Ovary (tissue), 9 donors: ENCODE data around the gene SEMA3E. TPM values are rescaled to one million over a fixed set of nuclear protein-coding genes. Genes with fewer than 3 reads are reported as not detected.

Source experiments
- DNase-seq, 5 donors: peaks; one replicate each; pipeline ENCODE4 v3.0.0-alpha.2; 2019 to 2020
- H3K27ac ChIP-seq, 2 donors: fragments of 200-600 bp; one replicate each; pipeline versions ENCODE4 v1.5.1 to v1.8.0; 2019 to 2022
- H3K27me3 ChIP-seq: fragments of 200-600 bp; one replicate; pipeline ENCODE4 v1.8.0; 2022
- H3K36me3 ChIP-seq: fragments of 200-600 bp; sonication (generic); one replicate; pipeline ENCODE4 v1.5.1; 2019
- H3K4me1 ChIP-seq: one replicate; pipeline ENCODE4 v1.8.1; 2013; ENCODE audit warnings: mild to moderate bottlenecking, moderate library complexity; ENCODE audit not compliant: insufficient read depth
- H3K4me3 ChIP-seq: fragments of 200-600 bp; sonication (generic); one replicate; pipeline ENCODE4 v1.5.1; 2017
- H3K9me3 ChIP-seq, 2 donors: fragments of 200-600 bp in 1 of 2; sonication (generic) in 1 of 2; one replicate each; pipeline versions ENCODE4 v1.5.1 to v1.8.1; 2013 to 2019; ENCODE audit warnings: mild to moderate bottlenecking in 1 of 2, moderate library complexity in 1 of 2
- CTCF ChIP-seq, 3 donors: fragments of 450-650 bp in 2 of 3; fragments of 200-600 bp in 1 of 3; IDR thresholded peaks; one replicate each; pipeline versions ENCODE4 v1.5.1 to v1.8.0; 2016 to 2022; ENCODE audit warnings: antibody characterized with exemption in 3 of 3, mild to moderate bottlenecking in 1 of 3
- EP300 ChIP-seq: sonication (generic); formaldehyde crosslinking; IDR thresholded peaks from one replicate; pipeline ENCODE4 v1.6.1; 2017; ENCODE audit warnings: antibody characterized with exemption
- POLR2A ChIP-seq: fragments of 450-650 bp; IDR thresholded peaks from one replicate; pipeline ENCODE4 v1.6.1; 2017; ENCODE audit warnings: antibody characterized with exemption, mild to moderate bottlenecking, moderate library complexity
- WGBS, 3 donors: extraction: QIAGEN DNeasy Blood & Tissue Kit in 1 of 3; methylation state at CpG; one replicate each; pipeline versions ENCODE4 v1.1.5 to v1.1.7; 2013 to 2017; 5-methylcytosine and 5-hydroxymethylcytosine counted together
- intact Hi-C, 4 donors: fragments of 100-400 bp; cut with DNase I; formaldehyde crosslinking; loops; one replicate each; pipeline versions ENCODE4 v1.11.0 to v1.15.1; 2022 to 2023
- polyA plus RNA-seq, 2 donors: library from polyadenylated mRNA; stranded (reverse); fragments of 200-250 nt in 1 of 2; fragments of 350-450 nt in 1 of 2; fragmentation: Illumina TruSeq in 1 of 2; extraction: RNeasy Lipid Tissue Mini Kit (QIAGEN cat#74804) in 1 of 2; gene quantifications; one replicate each; pipeline ENCODE4 v1.2.3, GENCODE V29; 2013 to 2014
- total RNA-seq, 7 donors: library from RNA; depleted of rRNA in 2 of 7; stranded (reverse); fragments of >200 nt in 2 of 7; fragmentation: NEBNext Ultra II Directional in 3 of 7; extraction: Animal tissue kit (Norgen Biotek cat#: 25700) in 3 of 7; gene quantifications; one replicate each; pipeline versions ENCODE4 v1.1.0 to v1.2.4, GENCODE V29; 2016 to 2023
- donor health status: DM: no; HTN: no; CAD: no; lungs with moderate emphysema.
- donor health status: DM: no; HTN: no; CAD: no.
- donor health status: Bipolar disorder and iron deficiency.
- donor health status: DM: yes; HTN: yes; CAD: no.
- donor health status: DM: no; HTN: no; CAD: no.
- donor health status: DM: yes; HTN: yes; CAD: no.

The SEMA3E gene
- total and polyA plus RNA-seq, 9 donors: 0.10 to 2.2 (median 0.42) TPM; not detected in 2

GRCh38 chr7:83365746-83366145 lies 283.2 kb downstream of the SEMA3E start:
- Histone ChIP-seq H3K36me3 (no peaks in the 10 kb centered on the region), H3K4me3 (no peak overlapping the region), H3K27ac (no peak overlapping the region), H3K9me3 (no peaks in the 10 kb centered on the region), H3K4me1 (no peaks in the 10 kb centered on the region), H3K27me3 (no peaks in the 10 kb centered on the region)
- no peak for TF ChIP-seq EP300
- no peak for TF ChIP-seq CTCF (IDR thresholded peaks at IDR 0.05)
- TF ChIP-seq POLR2A: no peak
- DNase-seq: no peak
- intact Hi-C loops: no loop called here

DNA sequence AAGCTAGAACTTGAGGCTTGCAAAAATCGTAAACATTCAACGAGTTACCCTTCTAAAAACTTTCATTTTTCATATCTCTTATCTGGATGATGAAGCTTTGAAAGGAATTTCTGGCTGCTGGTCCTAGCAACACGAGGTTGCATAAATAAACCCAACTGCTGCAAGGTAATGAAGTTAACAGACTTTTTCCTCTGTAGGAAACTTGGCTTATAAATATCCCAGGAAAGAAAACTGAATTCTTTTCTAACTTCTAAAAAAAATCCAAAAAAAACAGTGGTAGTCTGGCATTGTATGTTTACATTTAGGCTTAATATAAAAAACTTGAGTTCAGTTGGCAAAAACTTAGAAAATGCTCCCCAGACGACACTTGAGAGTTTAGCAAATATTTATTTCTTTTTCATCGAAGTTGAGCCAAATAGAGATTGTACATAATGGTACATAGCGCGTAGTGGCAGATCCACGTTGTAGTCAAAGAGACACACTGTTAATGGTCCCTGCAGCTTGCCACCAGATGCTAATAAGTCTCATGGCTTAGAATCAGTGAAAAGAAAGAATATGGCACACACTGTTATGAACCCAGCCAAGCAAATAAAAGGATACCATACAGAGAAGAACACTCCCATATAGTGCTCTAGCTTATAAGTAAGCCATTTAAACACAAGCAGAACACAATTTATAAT lies 285.9 kb downstream of the SEMA3E start:
- Histone ChIP-seq H3K4me3 (no peak overlapping the region), H3K36me3 (no peaks in the 10 kb centered on the region), H3K9me3 (no peaks in the 10 kb centered on the region), H3K27ac (no peak overlapping the region), H3K4me1 (no peaks in the 10 kb centered on the region), H3K27me3 (no peaks in the 10 kb centered on the region)
- 13 to 18% (median 13%) methylated on average over 8 of the region's 8 CpGs for WGBS, 3 donors
- intact Hi-C loops: no loop called here
- DNase-seq: no peak
- TF ChIP-seq EP300 (no peak), POLR2A (no peak), CTCF (IDR thresholded peaks at IDR 0.05) (no peak)

GRCh38 chr7:83359108-83359507 lies 289.8 kb downstream of the SEMA3E start:
- 54 to 69% (median 63%) methylated on average over 1 of the region's 1 CpG for WGBS, 3 donors
- Histone ChIP-seq H3K36me3 (no peaks in the 10 kb centered on the region), H3K27me3 (no peaks in the 10 kb centered on the region), H3K9me3 (no peaks in the 10 kb centered on the region), H3K4me1 (no peaks in the 10 kb centered on the region), H3K27ac (no peak overlapping the region), H3K4me3 (no peak overlapping the region)
- intact Hi-C loops: no loop called here
- no peak for DNase-seq
- TF ChIP-seq POLR2A (no peak), CTCF (IDR thresholded peaks at IDR 0.05) (no peak), EP300 (no peak)

DNA sequence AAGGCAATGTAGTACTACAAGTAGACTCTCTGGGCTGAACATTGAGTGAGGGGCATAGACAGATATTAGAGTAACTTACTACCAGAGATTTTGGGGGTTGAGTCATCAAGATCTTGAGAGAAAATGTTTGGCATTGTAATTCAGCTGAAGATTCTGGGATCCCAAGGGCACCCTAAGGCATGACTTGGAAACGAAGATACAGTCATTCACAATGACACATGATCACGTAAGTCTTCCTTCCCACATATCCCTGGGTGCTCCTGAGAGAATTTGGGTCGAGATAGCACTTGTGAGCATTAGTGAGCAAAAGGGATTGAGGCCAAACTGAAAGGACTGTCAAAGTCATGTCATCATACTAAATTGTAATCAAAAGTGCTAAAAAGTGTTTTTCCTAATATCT lies 293.8 kb downstream of the SEMA3E start:
- H3K27me3 ChIP-seq: no peaks in the 10 kb centered on the region
- WGBS, 3 donors: 68 to 86% (median 71%) methylated on average over 3 of the region's 3 CpGs
- no peaks in the 10 kb centered on the region for H3K9me3 ChIP-seq
- no peak overlapping the region for H3K4me3 ChIP-seq
- DNase-seq: no peak
- intact Hi-C loops: no loop called here
- H3K4me1 ChIP-seq: no peaks in the 10 kb centered on the region
- no peaks in the 10 kb centered on the region for H3K36me3 ChIP-seq
- no peak overlapping the region for H3K27ac ChIP-seq
- TF ChIP-seq EP300: no peak
- TF ChIP-seq CTCF (IDR thresholded peaks at IDR 0.05): no peak
- no peak for TF ChIP-seq POLR2A
